ENCODE results near the gene ACADVL. TPM values are rescaled to one million over a fixed set of nuclear protein-coding genes. Genes with fewer than 3 reads are reported as not detected.

Gene ACADVL
- total RNA-seq, 1 experiment from 2014 or later, result 283 TPM

DNA sequence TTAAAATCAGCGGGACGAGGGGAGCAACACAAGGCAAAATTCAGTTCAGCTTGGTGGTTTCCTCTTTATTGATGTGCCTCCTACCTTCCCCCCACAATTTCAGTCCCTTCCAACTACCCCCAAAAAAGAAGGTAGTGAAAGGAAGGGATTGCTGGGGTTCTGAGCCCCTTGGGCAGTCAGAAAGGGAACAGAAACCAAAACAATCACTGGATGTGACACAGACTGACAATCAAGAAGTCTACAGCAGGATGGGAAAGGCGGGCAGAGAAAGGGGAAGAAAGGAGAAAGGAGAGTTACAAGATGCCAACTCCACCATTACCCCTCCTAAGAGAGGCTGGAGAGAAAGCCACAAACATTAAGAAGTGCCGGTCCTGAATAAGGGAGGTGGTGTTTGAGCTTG lies 20.6 kb downstream of the ACADVL start:
- Histone ChIP-seq H2BK20ac (ENCODE audit: low read depth, low read length, poor library complexity, severe bottlenecking) (no peak overlapping the region), H3K9ac (ENCODE audit: extremely low read depth, insufficient read length, low read length) (no peak overlapping the region)
- peaks cover 35 to 45% of the 10 kb centered on the region in 2 experiments for H3K4me1 Mint-ChIP-seq

More for the DNA sequence above, 20.6 kb downstream of the ACADVL start:
- H3T11ph ChIP-seq (ENCODE audit: low read length), result no peak overlapping the region
- TF ChIP-seq, protein P1, sequence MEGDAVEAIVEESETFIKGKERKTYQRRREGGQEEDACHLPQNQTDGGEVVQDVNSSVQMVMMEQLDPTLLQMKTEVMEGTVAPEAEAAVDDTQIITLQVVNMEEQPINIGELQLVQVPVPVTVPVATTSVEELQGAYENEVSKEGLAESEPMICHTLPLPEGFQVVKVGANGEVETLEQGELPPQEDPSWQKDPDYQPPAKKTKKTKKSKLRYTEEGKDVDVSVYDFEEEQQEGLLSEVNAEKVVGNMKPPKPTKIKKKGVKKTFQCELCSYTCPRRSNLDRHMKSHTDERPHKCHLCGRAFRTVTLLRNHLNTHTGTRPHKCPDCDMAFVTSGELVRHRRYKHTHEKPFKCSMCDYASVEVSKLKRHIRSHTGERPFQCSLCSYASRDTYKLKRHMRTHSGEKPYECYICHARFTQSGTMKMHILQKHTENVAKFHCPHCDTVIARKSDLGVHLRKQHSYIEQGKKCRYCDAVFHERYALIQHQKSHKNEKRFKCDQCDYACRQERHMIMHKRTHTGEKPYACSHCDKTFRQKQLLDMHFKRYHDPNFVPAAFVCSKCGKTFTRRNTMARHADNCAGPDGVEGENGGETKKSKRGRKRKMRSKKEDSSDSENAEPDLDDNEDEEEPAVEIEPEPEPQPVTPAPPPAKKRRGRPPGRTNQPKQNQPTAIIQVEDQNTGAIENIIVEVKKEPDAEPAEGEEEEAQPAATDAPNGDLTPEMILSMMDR (conservative IDR thresholded peaks at IDR 0.05), result no peak
- peaks cover 33 to 59% (median 54%) of the 10 kb centered on the region in 3 experiments for H3K36me3 Mint-ChIP-seq (ENCODE audit: insufficient read depth in 1 of 3, low read depth in 3 of 3)
- no peak overlapping the region for H4K91ac ChIP-seq (ENCODE audit: insufficient read length, low read depth, low read length)
- no peak overlapping the region for H3K27ac ChIP-seq (ENCODE audit: insufficient read length, low read depth, low read length)
- peak overlapping the region in 1 of 3 experiments; percentile 83; a peak in 4 of 7 replicates for H3K27ac Mint-ChIP-seq
- no peak overlapping the region for H2BK120ac ChIP-seq (ENCODE audit: low read depth, low read length, poor library complexity, severe bottlenecking)
- WGBS (ENCODE audit: extremely low coverage, insufficient read length, low lambda C conversion rate), result no CpG with 5 or more reads among the region's 4 CpGs
- no peaks in the 10 kb centered on the region for H3K4me1 ChIP-seq (ENCODE audit: insufficient read depth, low read length)
- no peak overlapping the region for H2AFZ ChIP-seq (ENCODE audit: low read length)
- H3K79me2 ChIP-seq (ENCODE audit: insufficient read depth, low read length), result peaks cover 8% of the 10 kb centered on the region; the same call in 1 of the 2 replicates
- H2BK12ac ChIP-seq (ENCODE audit: insufficient read length, low read depth, low read length), result no peak overlapping the region
- no peaks in the 10 kb centered on the region for H3K9me3 ChIP-seq (ENCODE audit: control insufficient read depth, low read depth, low read length)
- no peak overlapping the region for H2AK5ac ChIP-seq (ENCODE audit: insufficient read length, low read length)
- H3K9me3 Mint-ChIP-seq, result peaks cover 0 to 2% of the 10 kb centered on the region in 2 experiments; a peak in 2 of 5 replicates
- peaks cover 9% of the 10 kb centered on the region for H3K79me1 ChIP-seq (ENCODE audit: insufficient read depth, low read depth, low read length, poor library complexity, severe bottlenecking)
- no peak overlapping the region for H4K8ac ChIP-seq (replicated peaks; ENCODE audit: insufficient read length, low read depth, low read length)
- no peak overlapping the region for H2BK5ac ChIP-seq (ENCODE audit: insufficient read length, low read length)
- peak overlapping the region; percentile 95 to 97 for H3K4me3 Mint-ChIP-seq
- no peak overlapping the region for H2BK15ac ChIP-seq (ENCODE audit: low read depth, low read length)
- no peak overlapping the region for H3K23ac ChIP-seq (ENCODE audit: insufficient read length, low read depth, low read length)
- no peak overlapping the region for H4K5ac ChIP-seq (ENCODE audit: insufficient read length, low read depth, low read length)
- no peak overlapping the region for H3K56ac ChIP-seq (ENCODE audit: insufficient read length, low read depth, low read length)
- no peak overlapping the region for H3K14ac ChIP-seq (ENCODE audit: insufficient read depth, low read length)
- no peak for DNase-seq
- H3K4me2 ChIP-seq (ENCODE audit: insufficient read depth, insufficient read length, low read length), result peak overlapping the region; percentile 98
- no peaks in the 10 kb centered on the region for H3K27me3 ChIP-seq (ENCODE audit: insufficient read depth, low read length)
- no peaks in the 10 kb centered on the region for H4K20me1 ChIP-seq (ENCODE audit: control insufficient read depth, insufficient read depth, insufficient read length)
- H3K27me3 Mint-ChIP-seq (ENCODE audit: low read depth), result no peaks in the 10 kb centered on the region; the same call in 1 of the 2 replicates
- H3K23me2 ChIP-seq (ENCODE audit: insufficient read length, low read depth, low read length, poor library complexity, severe bottlenecking), result peaks cover 4% of the 10 kb centered on the region
- H3K18ac ChIP-seq (ENCODE audit: insufficient read length, low read depth, low read length), result no peak overlapping the region
- no peak overlapping the region for H3K4ac ChIP-seq (ENCODE audit: low read depth, low read length)
